OCI-LY7 (cell line): Measurements from ENCODE around the gene PRLH. TPM values are rescaled to one million over a fixed set of nuclear protein-coding genes. Genes with fewer than 3 reads are reported as not detected.

ENCODE experiments used
- BruUV-seq: library from RNA; stranded (reverse); fragments of 400-500 nt; replicated peaks from 2 replicates; lab custom pipeline; 2021; lab: Mats Ljungman, UMichigan
- CTCF ChIA-PET: fragments of 300-600 bp; sonication (Branson Sonifier 250); formaldehyde crosslinking; loops from one replicate; lab custom pipeline; 2022; ENCODE audit warnings: antibody characterized with exemption; ENCODE audit not compliant: unreplicated experiment; lab: Charles Lee
- POLR2A ChIA-PET: fragments of 300-600 bp; sonication (Branson Sonifier 250); formaldehyde crosslinking; loops from one replicate; lab custom pipeline; 2022; ENCODE audit warnings: antibody characterized with exemption; lab: Charles Lee
- DNase-seq: peaks from one replicate; pipeline ENCODE4 v3.0.0-alpha.2; 2015; ENCODE audit warnings: low spot score
- H2AFZ ChIP-seq: fragments of 200-600 bp; sonication (generic), shearing (Covaris generic); 2 replicates; pipeline ENCODE4 v1.6.1; 2014; ENCODE audit warnings: mild to moderate bottlenecking, antibody characterized with exemption, low read length, moderate library complexity
- H3K27ac ChIP-seq: fragments of 200-600 bp; sonication (generic); 2 replicates; pipeline ENCODE4 v1.5.1; 2014; ENCODE audit warnings: mixed run types, low read depth, mild to moderate bottlenecking, moderate library complexity, low read length, inconsistent platforms; ENCODE audit not compliant: poor library complexity, severe bottlenecking
- H3K36me3 ChIP-seq: fragments of 200-600 bp; sonication (generic); 2 replicates; pipeline ENCODE4 v1.6.1; 2014; ENCODE audit warnings: mild to moderate bottlenecking, antibody characterized with exemption, low read length, moderate library complexity, mixed read lengths; ENCODE audit not compliant: insufficient read depth
- H3K4me1 ChIP-seq: fragments of 200-600 bp; sonication (generic); 2 replicates; pipeline ENCODE4 v1.5.1; 2014; ENCODE audit warnings: mild to moderate bottlenecking, low read length; ENCODE audit not compliant: insufficient read depth, poor library complexity, severe bottlenecking
- H3K4me2 ChIP-seq: fragments of 200-600 bp; sonication (generic); 2 replicates; pipeline ENCODE4 v1.6.1; 2014; ENCODE audit warnings: mild to moderate bottlenecking, low read length
- H3K4me3 ChIP-seq: fragments of 200-600 bp; sonication (generic); 2 replicates; pipeline ENCODE4 v1.5.1; 2014; ENCODE audit warnings: mild to moderate bottlenecking, low read depth, low read length; ENCODE audit not compliant: poor library complexity, severe bottlenecking
- H3K79me2 ChIP-seq: fragments of 200-600 bp; sonication (generic); 2 replicates; pipeline ENCODE4 v1.6.1; 2016; ENCODE audit warnings: low read depth, mild to moderate bottlenecking, low read length, moderate library complexity, mixed read lengths; ENCODE audit not compliant: insufficient read depth
- H3K9me2 ChIP-seq: fragments of 200-600 bp; sonication (generic); 2 replicates; pipeline ENCODE4 v1.6.1; 2016; ENCODE audit warnings: mild to moderate bottlenecking, low read length, mixed read lengths; ENCODE audit not compliant: insufficient read depth
- H3K9me3 ChIP-seq: fragments of 200-600 bp; sonication (generic); 2 replicates; pipeline ENCODE4 v1.6.1; 2014; ENCODE audit warnings: mild to moderate bottlenecking, mixed run types, low read length, mixed read lengths
- H4K20me1 ChIP-seq: fragments of 200-600 bp; sonication (generic); 2 replicates; pipeline ENCODE4 v1.6.1; 2014; ENCODE audit warnings: mild to moderate bottlenecking, antibody characterized with exemption, low read length, moderate library complexity, mixed read lengths; ENCODE audit not compliant: insufficient read depth
- CTCF ChIP-seq: fragments of 200-600 bp; sonication (generic); conservative IDR thresholded peaks from 2 replicates; pipeline ENCODE4 v1.5.1; 2014; ENCODE audit warnings: mild to moderate bottlenecking, antibody characterized with exemption, low read length, moderate library complexity, mixed read lengths
- EZH2phosphoT487 ChIP-seq: fragments of 200-600 bp; sonication (generic); IDR thresholded peaks from 2 replicates; pipeline ENCODE4 v1.6.1; 2018; ENCODE audit warnings: low read depth, borderline replicate concordance, mild to moderate bottlenecking, mixed run types, antibody characterized with exemption, low read length, moderate library complexity, mixed read lengths
- intact Hi-C: fragments of 100-400 bp; cut with micrococcal nuclease; formaldehyde crosslinking; loops from one replicate; pipeline ENCODE4 v1.10.0; 2022; ENCODE audit not compliant: unreplicated experiment
- total RNA-seq, 2 experiments: library from RNA; depleted of rRNA in 1 of 2; stranded (reverse); fragments of >200 nt in 1 of 2; shearing (Covaris generic) in 1 of 2; gene quantifications; 2 replicates each; pipeline ENCODE4 v1.2.3, GENCODE V29; 2014 to 2022

Gene PRLH
- total RNA-seq, 2 experiments from 2014 or later, result not detected

GRCh38 chr2:237564526-237565131 lies 1.7 kb upstream of the PRLH start:
- Histone ChIP-seq H3K79me2 (no peaks in the 10 kb centered on the region), H3K27ac (no peak overlapping the region), H3K4me1 (no peaks in the 10 kb centered on the region), H3K9me2 (no peaks in the 10 kb centered on the region), H2AFZ (no peak overlapping the region), H4K20me1 (no peaks in the 10 kb centered on the region), H3K4me2 (no peak overlapping the region), H3K4me3 (no peak overlapping the region), H3K9me3 (no peaks in the 10 kb centered on the region; the same call in 1 of the 2 replicates), H3K36me3 (no peaks in the 10 kb centered on the region)
- ChIA-PET CTCF (no interaction called here), POLR2A (no interaction called here)
- intact Hi-C loops, result no loop called here
- BruUV-seq, result no TSS peak
- TF ChIP-seq CTCF, result no peak
- no peak for TF ChIP-seq EZH2phosphoT487
- DNase-seq, result no peak

- POLR2A ChIA-PET, result no interaction called here
- H3K4me3 ChIP-seq, result no peak overlapping the region
- CTCF ChIA-PET, result no interaction called here
Observed at GRCh38 chr2:237565974-237566373, 400 bp upstream of the PRLH start.

More at GRCh38 chr2:237565974-237566373, 400 bp upstream of the PRLH start:
- no peaks in the 10 kb centered on the region for H4K20me1 ChIP-seq
- BruUV-seq, result no TSS peak
- intact Hi-C loops, result no loop called here
- H3K36me3 ChIP-seq, result no peaks in the 10 kb centered on the region
- H3K9me2 ChIP-seq, result no peaks in the 10 kb centered on the region
- no peak overlapping the region for H3K4me2 ChIP-seq
- no peak for TF ChIP-seq CTCF
- no peak for TF ChIP-seq EZH2phosphoT487
- H3K4me1 ChIP-seq, result no peaks in the 10 kb centered on the region
- H2AFZ ChIP-seq, result no peak overlapping the region
- H3K79me2 ChIP-seq, result no peaks in the 10 kb centered on the region
- H3K27ac ChIP-seq, result no peak overlapping the region
- H3K9me3 ChIP-seq, result no peaks in the 10 kb centered on the region; the same call in 1 of the 2 replicates
- DNase-seq, result no peak
